ENCODE data around the gene CD164.
"Not testable (repeated sequence)": the region's sequence is repeated elsewhere in the genome, so short reads cannot be mapped to it uniquely, and the experiment has no call there.

CD164 gene

DNA sequence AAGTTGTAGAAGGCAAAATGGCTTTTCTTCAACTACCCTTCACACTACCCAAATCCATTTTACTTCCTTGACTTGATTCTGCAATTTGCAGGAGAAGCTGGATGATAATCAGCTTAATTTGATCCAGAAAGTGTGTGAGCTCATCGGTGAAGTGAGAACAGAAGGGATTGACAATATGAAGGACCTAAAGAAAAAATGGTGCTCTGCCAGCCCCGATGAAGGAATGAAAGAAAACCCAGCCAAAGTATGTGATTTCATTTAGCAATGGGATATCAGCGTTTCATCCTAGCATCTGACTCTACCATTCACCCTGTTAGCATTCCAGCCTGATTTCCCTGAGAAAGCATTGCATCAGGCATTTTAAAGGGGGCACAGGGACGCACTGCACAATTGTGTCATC, 41.5 kb downstream of the CD164 start:
- no peak for DNase-seq

DNA sequence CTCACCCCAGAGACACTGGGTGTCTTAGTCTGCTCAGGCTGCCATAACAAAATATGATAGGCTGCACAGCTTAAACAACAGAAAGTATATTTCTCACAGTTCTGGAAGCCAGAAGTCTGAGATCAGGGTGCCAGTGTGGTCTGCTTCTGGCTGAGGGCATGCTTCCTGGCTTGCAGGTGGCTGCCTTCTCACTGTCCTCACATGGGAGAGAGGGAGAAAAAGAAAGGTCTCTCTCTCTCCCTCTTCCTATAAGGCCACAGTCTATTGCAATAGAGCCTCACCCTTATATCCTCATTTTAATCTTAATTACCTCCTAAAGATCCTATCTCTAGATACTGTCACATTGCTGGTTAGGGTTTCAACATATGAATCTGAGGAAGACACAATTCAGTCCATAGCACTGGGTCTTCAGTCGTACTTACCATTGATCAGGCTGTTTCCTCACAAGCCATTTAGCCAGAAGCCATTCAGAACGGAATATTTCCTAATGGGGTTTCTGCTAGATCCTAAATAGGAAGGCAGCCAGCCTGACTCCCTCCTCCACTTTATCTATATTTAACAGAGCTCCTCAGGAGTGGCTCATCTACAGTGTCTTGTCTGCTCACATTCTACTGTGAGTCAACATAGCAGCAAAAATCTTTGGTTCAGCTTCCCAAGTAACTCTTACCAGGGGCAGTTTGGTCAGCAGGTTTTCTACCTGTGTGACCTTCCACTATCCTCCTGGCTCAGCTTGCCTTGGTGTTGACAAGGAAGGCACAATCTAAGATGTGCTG, 42.2 kb downstream of the CD164 start:
- no peak for DNase-seq

DNA sequence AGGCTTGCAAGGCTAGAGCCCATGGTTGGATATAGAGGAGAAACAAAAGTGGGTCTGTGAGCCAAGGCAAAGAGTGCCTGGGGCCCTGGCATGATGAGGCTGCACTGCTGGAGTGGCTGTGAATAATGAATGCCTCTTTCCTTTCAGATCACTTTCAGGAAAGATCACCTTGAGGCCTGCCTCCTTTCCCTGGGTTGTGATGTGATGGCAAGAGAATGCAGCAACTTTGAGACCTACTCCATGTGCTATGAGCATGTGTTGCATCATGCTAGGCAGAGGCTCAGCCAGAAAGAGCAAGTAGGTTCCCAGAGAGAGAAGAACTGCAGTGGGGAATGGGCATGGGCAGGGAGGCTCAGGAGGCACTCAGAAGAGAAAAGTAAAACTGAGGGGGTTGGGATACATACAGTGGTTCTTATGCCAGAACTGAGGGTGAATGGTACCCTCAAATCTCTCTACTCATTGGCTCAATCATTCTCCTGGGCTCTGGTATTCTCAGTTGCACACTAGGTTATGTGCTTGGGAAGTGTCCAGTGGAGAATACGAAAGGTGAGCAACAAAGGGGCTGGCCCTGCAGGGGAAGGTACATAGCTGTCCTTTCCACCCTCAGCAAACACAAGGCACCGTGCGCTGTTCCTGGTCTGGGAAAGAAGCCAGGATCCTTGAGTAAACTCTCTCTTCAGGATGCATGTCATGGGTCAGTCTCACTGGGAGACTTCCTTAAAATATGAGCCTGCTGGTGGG, 45.9 kb downstream of the CD164 start:
- DNase-seq: no peak

DNA sequence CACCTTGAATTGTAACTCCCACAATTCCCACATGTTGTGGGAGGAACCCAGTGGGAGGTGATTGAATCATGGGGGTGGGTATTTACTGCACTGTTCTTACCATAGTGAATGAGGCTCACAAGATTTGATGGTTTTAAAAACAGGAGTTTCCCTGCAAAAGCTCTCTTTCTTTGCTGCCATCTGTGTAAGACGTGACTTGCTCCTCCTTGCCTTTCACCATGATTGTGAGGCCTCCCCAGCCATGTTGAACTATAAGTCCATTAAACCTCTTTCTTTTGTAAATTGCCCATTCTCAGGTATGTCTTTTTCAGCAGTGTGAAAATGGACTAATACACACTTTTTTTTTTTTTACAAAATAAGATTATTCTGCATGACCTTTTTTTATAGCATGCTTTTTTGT, 48.4 kb downstream of the CD164 start:
- DNase-seq: not testable (repeated sequence)

DNA sequence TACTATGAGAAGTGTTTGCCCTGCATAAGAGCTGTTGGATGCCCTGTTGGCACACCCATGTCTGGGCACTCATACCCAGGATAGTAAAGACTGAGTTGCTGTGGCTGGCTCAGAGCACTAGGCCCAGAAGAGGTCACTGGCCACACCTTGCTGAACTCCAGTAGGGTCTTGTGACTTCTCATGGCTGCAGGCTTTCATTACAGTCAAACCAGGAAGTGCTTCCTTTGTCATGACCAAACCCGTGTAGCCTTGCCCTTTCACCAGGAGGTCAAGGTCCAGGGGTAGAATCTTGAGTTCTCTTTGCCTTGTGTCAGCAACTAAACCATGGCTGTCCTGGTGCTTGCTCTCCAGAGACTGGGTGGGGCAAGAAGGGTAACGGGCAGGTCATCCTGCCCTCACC, 49.5 kb downstream of the CD164 start:
- no peak for DNase-seq

DNA sequence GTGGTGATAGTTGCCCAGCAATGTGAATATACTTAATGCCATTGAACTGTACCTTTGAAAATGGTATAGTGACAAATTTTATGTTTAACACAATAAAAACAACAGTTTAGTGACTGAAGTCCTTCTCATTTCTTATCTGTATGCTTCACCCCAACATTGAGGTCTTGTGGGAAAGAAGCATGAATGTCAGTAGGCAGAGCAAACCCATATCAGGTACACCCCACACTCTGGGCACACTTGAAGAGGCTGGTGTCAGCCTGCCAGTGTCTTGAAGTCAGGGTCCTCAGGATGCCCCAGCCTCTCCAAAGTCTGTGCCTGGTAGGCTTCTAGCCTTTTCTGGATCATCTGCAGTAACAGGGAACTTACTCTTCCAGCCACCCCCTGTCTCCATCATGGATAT, 51.2 kb downstream of the CD164 start:
- DNase-seq: no peak

DNA sequence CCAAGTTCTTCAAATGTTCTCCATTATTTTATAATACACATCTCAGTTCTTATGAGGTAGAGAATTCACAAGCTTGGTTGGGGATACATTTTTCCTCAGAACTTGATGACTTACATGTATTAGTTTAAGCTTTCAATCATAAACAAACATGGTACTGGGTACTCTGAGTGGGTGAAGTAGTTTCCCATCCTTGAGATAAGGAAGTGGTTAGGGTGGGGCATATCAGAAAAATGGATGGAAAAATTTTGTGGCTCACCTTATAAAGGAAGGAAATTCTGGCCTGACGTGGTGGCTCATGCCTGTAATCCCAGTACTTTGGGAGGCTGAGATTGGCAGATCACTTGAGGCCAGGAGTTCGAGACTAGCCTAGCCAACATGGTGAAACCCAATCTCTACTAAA, 52.0 kb downstream of the CD164 start:
- DNase-seq: no peak

DNA sequence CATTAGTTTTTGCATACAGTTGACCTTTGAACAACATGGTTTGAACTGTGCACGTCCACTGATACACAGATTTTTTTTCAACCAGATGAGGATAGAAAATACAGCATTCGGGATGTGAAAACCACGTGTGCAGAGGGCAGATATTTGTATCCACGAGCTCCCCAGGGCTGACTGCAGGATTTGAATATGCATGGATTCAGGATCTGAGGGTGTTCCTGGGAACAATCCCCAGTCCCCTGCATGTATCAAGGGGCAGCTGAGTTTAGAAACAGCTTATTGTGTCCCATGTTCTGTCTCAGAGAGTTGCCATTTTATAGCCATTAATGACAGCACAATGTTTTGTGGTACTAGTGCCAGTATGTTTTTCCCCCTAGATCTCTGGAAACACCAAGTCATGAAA, 53.6 kb downstream of the CD164 start:
- no peak for DNase-seq

DNA sequence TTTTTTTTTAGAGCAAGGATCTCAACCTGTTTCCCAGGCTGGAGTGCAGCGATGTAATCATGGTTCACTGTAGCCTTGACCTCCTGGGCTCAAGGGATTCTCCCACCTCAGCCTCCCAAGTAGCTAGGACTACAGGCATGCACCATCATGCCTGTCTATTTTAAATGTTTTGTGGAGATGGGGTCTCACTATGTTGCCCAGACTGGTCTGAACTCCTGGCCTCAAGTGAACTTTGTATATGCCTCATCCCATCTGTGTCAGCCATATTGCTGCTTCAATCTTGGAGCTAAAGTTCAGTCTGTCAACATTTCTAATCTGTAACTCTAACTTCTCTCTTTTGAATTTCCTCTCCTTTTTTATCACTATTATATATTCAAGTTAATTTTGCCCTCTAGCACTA, 54.3 kb downstream of the CD164 start:
- DNase-seq: no peak

DNA sequence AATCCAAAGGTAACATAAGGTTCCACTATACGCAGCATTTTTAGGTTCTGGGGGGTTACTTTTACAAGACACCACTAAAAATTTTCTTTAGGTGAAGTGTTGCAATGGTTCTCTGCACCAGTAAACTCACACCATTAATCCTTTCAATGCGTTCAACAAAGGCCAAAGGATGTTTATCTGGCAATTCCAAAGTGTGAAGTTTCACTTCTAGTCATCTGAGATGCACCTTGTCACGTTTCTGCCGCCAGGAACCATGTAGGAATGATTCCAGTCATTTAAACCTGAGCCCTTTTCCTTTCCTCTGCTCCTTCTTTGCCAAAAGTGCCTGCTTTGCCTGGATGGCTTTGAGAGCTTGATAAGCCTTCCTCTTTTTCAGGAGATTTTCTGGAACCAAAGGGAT, 54.8 kb downstream of the CD164 start:
- DNase-seq: no peak

DNA sequence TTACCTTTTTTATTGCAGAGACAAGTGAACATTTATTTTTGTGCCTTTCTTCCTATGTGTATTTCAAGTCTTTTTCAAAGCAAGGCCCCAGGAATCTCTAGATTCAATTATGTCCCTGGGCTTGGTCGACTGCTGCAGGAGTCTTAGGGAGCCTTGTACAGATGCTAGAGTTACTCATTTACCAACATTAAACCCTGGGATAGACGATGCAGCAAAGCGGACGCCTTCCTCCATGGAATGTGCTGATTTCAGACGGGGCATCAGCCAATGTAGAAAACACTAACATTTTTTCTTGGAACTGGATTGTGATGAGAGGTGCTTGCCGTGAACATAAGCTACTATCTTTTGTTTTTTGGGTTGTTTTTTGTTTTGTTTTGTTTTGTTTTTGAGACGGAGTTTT, 55.9 kb downstream of the CD164 start:
- no peak for DNase-seq

DNA sequence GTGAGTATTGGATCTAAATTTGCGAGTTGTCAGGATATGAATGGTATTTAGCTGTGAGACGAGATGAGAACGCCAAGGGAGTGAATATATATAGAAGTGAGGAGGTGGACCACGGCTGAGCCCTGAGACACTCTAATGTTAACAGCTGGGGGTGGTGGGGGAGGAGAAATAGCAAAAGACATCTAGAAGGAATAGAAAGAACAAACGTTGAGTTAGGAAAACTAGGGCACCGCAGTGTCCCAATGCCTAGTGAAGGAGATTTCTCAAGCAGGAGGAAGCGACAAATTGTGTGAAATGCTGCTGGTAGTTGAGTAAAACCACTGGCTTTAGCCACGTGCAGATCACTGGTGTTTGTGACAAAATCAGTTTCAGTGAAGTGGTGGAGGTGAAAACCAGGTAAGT, 56.9 kb downstream of the CD164 start:
- DNase-seq: no peak

DNA sequence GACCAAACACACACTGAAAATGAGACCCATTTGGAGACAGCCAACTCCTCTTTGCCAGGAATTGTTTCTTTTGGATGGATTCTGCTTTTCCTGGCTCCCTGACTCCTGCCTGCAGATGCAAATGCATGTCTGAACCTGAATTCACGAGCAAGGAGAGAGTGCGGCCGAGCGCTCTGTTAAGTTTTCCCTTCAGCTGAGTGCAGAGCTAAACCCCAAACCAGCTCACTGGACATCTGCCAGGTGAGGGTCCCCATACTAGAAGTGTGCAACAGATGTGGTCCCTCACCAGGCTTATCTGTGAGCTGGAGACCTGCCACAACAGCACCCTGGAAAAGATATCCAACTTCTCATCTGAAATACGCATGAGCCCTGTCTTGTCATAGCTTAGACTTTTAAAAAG, 59.0 kb downstream of the CD164 start:
- no peak for DNase-seq

DNA sequence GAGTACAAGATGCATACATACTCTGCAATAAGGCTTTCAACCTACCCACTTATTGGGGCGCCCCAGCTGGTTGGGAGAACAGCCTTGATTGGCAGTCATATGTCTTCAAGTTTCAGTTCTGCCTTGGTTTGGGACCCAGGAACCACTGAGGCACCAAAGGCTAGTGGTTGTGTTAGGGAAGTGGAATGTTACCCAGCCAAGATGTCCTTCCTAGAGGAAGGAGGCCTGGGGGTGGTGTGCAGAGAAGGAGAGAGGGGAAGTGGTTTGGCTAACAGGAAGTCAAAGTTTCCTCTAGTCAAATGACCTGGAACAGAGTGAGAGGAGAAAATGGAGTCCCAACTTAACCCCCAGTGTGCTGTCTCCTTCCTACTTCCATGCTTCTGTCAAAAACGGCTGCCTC, 59.4 kb downstream of the CD164 start:
- no peak for DNase-seq

DNA sequence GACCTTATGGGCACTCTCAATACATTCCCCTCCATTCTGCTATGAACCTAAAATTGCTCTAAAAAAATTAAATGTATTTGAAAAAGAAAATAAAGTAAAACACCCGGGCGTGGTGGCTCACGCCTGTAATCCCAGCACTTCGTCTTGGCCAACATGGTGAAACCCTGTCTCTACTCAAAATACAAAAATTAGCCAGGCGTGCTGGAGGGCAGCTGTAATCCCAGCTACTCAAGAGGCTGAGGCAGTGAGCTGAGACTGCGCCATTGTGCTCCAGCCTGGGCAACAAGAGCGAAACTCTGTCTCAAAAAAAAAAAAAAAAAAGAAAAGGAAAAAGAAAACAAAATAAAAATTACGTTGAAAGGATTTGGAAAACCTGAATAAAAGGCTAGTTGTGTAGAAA, 60.5 kb downstream of the CD164 start:
- DNase-seq: no peak

DNA sequence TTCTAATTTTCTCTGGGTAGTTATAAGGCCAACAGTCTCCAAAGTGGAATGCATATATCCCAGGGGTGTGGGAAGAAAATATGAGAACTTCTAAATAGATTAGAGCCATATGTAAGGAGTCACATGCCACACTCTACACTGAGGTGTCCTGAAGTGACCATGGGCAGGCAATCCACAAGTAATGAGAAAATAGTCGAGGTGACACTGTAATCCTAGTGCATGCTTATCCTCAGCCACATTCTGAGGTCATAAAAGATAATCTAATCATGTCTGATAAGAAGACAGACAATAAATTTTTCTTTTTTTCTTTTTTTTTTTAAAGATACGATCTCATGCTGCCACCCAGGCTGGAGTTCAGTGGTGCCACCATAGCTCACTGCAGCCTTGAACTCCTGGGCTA, 62.2 kb downstream of the CD164 start:
- DNase-seq: no peak

DNA sequence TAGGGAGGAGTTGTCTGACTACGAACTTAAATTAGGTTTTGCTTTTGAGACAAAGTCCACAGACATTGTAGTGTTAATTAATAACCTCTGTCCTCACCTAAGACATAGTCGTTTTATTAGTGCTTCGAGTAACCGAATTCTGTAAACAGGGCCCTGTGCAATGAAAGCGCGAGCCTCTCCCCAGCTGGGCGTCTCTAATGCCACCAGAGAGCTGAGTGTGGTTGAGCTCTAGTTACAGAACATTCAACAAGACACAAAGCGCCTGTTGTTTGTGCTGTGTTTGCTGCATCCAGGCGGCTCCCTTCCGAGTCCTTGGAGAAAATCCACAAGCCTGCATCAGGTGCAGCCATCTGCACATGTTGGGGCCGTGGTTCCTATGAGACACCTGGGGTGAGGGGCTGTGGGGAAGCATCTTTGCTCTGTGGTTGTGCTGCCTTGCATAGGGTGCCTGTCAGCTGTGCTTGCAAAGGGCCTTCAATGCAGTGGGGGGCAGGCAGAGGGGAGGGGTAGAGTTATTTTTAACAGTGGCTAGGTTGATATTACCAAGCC, 63.9 kb downstream of the CD164 start:
- DNase-seq: no peak

DNA sequence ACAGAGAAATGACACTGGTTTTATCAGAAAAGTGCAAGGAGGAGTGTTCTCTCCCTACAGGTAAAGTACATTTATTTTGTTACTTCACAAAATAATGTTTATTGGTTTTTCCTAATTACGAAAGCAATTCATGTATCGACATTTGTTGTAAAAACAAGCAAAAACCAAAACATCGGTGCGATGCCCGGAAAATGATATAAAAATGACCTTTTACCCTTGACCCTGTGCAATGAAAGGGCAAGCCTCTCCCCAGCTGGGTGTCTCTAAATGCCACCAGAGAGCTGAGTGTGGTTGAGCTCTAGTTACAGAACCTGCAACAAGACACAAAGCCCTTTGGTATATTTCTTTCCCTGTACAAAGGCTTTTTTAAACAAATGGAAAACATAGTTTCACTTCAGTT, 65.4 kb downstream of the CD164 start:
- DNase-seq: no peak
